ENCODE results near the gene KRT6B.

GRCh38 chr12:52496054-52496453 lies 44.1 kb upstream of the KRT6B start:
- no peak for TF ChIP-seq EZH2 (optimal IDR thresholded peaks at IDR 0.05; ENCODE audit: low read depth, low read length)
- TF ChIP-seq, protein P1, sequence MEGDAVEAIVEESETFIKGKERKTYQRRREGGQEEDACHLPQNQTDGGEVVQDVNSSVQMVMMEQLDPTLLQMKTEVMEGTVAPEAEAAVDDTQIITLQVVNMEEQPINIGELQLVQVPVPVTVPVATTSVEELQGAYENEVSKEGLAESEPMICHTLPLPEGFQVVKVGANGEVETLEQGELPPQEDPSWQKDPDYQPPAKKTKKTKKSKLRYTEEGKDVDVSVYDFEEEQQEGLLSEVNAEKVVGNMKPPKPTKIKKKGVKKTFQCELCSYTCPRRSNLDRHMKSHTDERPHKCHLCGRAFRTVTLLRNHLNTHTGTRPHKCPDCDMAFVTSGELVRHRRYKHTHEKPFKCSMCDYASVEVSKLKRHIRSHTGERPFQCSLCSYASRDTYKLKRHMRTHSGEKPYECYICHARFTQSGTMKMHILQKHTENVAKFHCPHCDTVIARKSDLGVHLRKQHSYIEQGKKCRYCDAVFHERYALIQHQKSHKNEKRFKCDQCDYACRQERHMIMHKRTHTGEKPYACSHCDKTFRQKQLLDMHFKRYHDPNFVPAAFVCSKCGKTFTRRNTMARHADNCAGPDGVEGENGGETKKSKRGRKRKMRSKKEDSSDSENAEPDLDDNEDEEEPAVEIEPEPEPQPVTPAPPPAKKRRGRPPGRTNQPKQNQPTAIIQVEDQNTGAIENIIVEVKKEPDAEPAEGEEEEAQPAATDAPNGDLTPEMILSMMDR (IDR thresholded peaks at IDR 0.05; ENCODE audit: low read length), result no peak

Measured in MM.1S (cell line).